Astrocyte (in vitro differentiated cells and primary cell): ENCODE data around the gene FAM241B.

ENCODE experiments used
- EZH2 ChIP-seq: IDR thresholded peaks from 2 replicates; pipeline ENCODE4 v1.6.1; 2012; ENCODE audit warnings: mild to moderate bottlenecking, low read length, inconsistent platforms; ENCODE audit not compliant: insufficient read depth
- TF ChIP-seq, protein P1 (sequence below): IDR thresholded peaks from 2 replicates; pipeline ENCODE4 v1.5.1; 2011; ENCODE audit warnings: low read depth, mild to moderate bottlenecking, inconsistent platforms, low read length, moderate library complexity; ENCODE audit not compliant: insufficient read depth

DNA sequence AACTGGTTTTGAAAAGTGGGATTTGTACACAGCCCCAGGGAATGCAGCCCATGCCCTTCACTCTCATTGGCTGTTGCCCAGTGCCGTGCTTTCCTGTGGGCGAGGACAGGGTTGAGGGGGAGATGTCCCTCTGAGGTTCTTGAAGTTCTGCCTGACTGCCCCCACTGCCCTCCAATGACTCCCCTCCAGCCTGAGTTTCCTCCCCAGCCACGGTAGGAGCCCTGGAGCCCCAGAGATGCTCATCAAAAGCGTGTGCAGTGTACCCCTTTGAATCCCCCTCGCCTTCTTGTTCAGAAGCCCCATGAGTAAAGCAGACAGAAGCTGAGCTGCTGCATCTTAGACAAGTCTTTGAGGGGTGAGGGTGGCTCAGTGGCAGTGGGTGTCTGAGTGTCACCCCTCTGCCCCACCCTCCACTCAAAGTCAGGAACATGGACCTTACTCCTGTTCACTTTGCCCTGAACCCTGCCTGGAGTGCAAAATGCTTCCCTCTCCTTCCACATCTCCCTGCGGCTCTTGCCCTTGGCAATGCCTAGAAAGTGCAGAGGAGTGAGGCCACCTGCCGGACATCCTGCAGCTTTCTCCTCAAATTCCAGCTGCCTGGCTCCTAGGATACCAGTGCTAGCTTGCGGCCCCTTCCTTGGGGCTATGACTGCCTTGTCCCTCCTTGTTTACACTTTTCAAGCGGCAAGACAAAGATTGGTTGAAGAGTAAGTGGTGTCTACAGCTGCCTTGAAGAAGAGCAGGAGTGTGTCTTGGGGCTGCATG lies 19.9 kb downstream of the FAM241B start:
- TF ChIP-seq EZH2, result no peak
- TF ChIP-seq, protein P1, sequence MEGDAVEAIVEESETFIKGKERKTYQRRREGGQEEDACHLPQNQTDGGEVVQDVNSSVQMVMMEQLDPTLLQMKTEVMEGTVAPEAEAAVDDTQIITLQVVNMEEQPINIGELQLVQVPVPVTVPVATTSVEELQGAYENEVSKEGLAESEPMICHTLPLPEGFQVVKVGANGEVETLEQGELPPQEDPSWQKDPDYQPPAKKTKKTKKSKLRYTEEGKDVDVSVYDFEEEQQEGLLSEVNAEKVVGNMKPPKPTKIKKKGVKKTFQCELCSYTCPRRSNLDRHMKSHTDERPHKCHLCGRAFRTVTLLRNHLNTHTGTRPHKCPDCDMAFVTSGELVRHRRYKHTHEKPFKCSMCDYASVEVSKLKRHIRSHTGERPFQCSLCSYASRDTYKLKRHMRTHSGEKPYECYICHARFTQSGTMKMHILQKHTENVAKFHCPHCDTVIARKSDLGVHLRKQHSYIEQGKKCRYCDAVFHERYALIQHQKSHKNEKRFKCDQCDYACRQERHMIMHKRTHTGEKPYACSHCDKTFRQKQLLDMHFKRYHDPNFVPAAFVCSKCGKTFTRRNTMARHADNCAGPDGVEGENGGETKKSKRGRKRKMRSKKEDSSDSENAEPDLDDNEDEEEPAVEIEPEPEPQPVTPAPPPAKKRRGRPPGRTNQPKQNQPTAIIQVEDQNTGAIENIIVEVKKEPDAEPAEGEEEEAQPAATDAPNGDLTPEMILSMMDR, result no peak
